GM10266 (cell line): Measurements from ENCODE around the gene NLRP6.
"Not testable (repeated sequence)": the region's sequence is repeated elsewhere in the genome, so short reads cannot be mapped to it uniquely, and the experiment has no call there.

Experiments
- DNase-seq: peaks from one replicate; pipeline ENCODE4 v3.0.0; 2012; ENCODE audit errors: extremely low spot score
- CTCF ChIP-seq: IDR thresholded peaks from 2 replicates; pipeline ENCODE4 v1.5.1; 2012; ENCODE audit warnings: mild to moderate bottlenecking, low read depth; ENCODE audit not compliant: control insufficient read depth, insufficient read depth; ENCODE audit errors: missing control alignments

NLRP6 gene

GRCh38 chr11:326842-327580 is 48.8 kb downstream of the NLRP6 start:
- DNase-seq: peak; percentile 84
- no peak for TF ChIP-seq CTCF

- TF ChIP-seq CTCF: no peak
- DNase-seq: no peak
Observed at GRCh38 chr11:327581-327923, 49.3 kb downstream of the NLRP6 start.

- no peak for TF ChIP-seq CTCF
- no peak for DNase-seq
Observed at GRCh38 chr11:328012-328411, 49.8 kb downstream of the NLRP6 start.

GRCh38 chr11:328516-329100 is 50.4 kb downstream of the NLRP6 start:
- not testable (repeated sequence) for DNase-seq

GRCh38 chr11:329886-330253 is 51.7 kb downstream of the NLRP6 start:
- no peak for DNase-seq
- no peak for TF ChIP-seq CTCF

- DNase-seq: no peak
- TF ChIP-seq CTCF: no peak
Observed at GRCh38 chr11:330307-330693, 52.1 kb downstream of the NLRP6 start.

GRCh38 chr11:330694-331357 is 52.6 kb downstream of the NLRP6 start:
- TF ChIP-seq CTCF: no peak
- DNase-seq: no peak
